Brain microvascular endothelial cell (primary cell): ENCODE data around the gene OPHN1.
A peak's percentile ranks its signal among the peaks of the same experiment; 100 is the strongest.

Source experiments
- DNase-seq: peaks from one replicate; pipeline ENCODE4 v3.0.0-alpha.2; 2020
- H3K27ac ChIP-seq: fragments of 250-450 bp; sonication (Bioruptor Pico); 2 replicates; pipeline ENCODE4 v1.5.1; 2020; ENCODE audit warnings: mild to moderate bottlenecking, moderate library complexity
- H3K27me3 ChIP-seq: fragments of 250-450 bp; sonication (Bioruptor Pico); replicated peaks from 2 replicates; pipeline ENCODE4 v1.5.1; 2020; ENCODE audit warnings: mild to moderate bottlenecking
- H3K36me3 ChIP-seq: fragments of 250-450 bp; sonication (Bioruptor Pico); replicated peaks from 2 replicates; pipeline ENCODE4 v1.5.1; 2020; ENCODE audit warnings: mild to moderate bottlenecking
- H3K4me3 ChIP-seq: 2 replicates; pipeline ENCODE4 v1.5.1; 2011; ENCODE audit warnings: low read depth, mild to moderate bottlenecking, control low read depth, low read length, moderate library complexity
- in situ Hi-C: cut with HindIII; loops from 2 replicates; pipeline ENCODE4 v1.10.0; 2017; ENCODE audit warnings: low sequenced_read_pairs, low pct_ligation_motif_present
- TF ChIP-seq, protein P1 (sequence below): IDR thresholded peaks from 2 replicates; pipeline ENCODE4 v1.5.1; 2011; ENCODE audit warnings: low read depth, mild to moderate bottlenecking, moderate library complexity, low read length, control low read depth, inconsistent platforms; ENCODE audit errors: missing control alignments

Gene OPHN1

DNA sequence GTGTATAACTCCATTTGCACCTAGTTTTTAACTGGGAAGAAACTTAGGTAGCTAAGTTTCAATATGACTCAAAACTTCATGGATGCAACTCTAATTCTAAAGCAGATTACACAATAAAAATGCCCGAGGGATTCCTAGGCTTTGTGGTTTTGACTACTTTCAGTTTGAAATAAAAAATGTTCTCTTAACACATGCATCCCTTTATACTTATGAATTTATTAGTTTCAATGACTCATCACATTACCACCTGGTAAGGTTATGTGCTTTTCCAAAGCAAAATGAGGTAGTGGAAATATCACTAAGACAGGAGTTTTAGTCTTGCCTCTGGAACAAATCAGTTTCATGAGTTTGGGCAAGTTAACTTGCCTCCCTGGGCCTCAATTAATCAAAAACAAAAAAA is 125.5 kb downstream of the OPHN1 start:
- DNase-seq, result peak; percentile 33
- in situ Hi-C loops, result no loop called here

DNA sequence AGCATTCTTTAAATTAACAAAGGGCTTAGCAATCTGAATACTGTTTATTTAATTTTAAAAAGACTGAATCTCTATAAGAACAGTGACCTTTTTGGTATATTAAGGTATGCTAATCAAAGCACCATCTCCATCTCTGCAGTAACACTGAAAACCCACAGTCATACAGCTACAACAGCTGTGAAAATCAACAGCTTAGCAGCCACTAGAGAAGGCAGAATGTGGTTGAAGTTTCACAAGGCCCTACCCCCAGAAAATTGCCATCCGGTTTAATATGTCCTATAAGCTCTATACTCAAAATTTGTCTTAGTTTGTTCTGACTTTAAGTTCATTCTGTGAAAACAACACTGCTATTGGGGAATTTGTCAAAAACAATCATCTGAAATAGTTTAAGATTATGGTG is 128.7 kb downstream of the OPHN1 start:
- no peak for DNase-seq
- no peak overlapping the region for H3K27ac ChIP-seq
- H3K27me3 ChIP-seq, result no peaks in the 10 kb centered on the region
- in situ Hi-C loops, result no loop called here
- TF ChIP-seq, protein P1, sequence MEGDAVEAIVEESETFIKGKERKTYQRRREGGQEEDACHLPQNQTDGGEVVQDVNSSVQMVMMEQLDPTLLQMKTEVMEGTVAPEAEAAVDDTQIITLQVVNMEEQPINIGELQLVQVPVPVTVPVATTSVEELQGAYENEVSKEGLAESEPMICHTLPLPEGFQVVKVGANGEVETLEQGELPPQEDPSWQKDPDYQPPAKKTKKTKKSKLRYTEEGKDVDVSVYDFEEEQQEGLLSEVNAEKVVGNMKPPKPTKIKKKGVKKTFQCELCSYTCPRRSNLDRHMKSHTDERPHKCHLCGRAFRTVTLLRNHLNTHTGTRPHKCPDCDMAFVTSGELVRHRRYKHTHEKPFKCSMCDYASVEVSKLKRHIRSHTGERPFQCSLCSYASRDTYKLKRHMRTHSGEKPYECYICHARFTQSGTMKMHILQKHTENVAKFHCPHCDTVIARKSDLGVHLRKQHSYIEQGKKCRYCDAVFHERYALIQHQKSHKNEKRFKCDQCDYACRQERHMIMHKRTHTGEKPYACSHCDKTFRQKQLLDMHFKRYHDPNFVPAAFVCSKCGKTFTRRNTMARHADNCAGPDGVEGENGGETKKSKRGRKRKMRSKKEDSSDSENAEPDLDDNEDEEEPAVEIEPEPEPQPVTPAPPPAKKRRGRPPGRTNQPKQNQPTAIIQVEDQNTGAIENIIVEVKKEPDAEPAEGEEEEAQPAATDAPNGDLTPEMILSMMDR, result no peak
- H3K36me3 ChIP-seq, result no peaks in the 10 kb centered on the region
- no peak overlapping the region for H3K4me3 ChIP-seq

More for the DNA sequence above, 125.5 kb downstream of the OPHN1 start:
- no peak overlapping the region for H3K27ac ChIP-seq
- H3K27me3 ChIP-seq, result no peaks in the 10 kb centered on the region
- no peaks in the 10 kb centered on the region for H3K36me3 ChIP-seq
- H3K4me3 ChIP-seq, result no peak overlapping the region
- TF ChIP-seq, protein P1, result no peak

DNA sequence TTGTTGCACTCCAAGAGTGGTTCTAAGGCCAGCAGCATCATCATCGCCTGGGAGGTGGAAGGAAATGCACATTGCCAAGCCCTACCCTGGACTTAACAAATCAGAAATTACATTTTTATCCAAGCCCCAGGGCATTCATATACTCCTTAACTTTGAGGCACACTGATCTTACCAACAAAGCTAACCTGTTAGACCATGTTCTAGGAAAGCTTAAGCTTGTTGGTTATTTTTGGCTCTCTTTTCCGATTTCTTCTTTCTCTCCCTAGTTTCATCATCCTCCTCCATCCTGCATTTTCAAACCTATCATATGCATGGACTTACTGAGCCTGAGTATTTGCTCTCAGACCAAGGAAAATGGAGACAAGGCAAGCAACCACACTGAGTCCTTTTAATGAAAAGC is 133.4 kb downstream of the OPHN1 start:
- in situ Hi-C loops, result no loop called here
- Histone ChIP-seq H3K27me3 (no peaks in the 10 kb centered on the region), H3K36me3 (no peaks in the 10 kb centered on the region), H3K4me3 (no peak overlapping the region), H3K27ac (no peak overlapping the region)
- DNase-seq, result no peak
- TF ChIP-seq, protein P1, result no peak

DNA sequence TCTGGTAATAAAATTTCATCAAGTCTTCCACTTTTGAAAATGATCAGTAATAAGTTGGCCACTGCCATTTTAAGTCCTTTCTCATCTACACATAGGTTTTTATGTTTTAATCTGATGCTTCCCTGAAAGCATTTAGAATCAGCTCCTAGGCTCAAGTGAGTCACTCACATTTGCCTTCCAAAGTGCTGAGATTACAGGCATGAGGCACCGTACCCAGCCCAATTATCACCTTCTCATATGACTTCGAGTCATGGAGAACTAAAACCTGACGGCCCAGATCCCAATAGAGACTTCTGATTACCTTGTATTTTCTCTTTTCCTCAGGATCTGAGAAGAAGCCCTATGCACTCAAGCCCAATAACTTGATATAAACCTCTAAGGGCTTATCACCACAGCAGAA is 140.8 kb downstream of the OPHN1 start:
- H3K36me3 ChIP-seq, result no peaks in the 10 kb centered on the region
- H3K27me3 ChIP-seq, result no peaks in the 10 kb centered on the region
- H3K4me3 ChIP-seq, result no peak overlapping the region
- no peak overlapping the region for H3K27ac ChIP-seq
- no peak for DNase-seq
- in situ Hi-C loops, result no loop called here
- TF ChIP-seq, protein P1, result no peak

DNA sequence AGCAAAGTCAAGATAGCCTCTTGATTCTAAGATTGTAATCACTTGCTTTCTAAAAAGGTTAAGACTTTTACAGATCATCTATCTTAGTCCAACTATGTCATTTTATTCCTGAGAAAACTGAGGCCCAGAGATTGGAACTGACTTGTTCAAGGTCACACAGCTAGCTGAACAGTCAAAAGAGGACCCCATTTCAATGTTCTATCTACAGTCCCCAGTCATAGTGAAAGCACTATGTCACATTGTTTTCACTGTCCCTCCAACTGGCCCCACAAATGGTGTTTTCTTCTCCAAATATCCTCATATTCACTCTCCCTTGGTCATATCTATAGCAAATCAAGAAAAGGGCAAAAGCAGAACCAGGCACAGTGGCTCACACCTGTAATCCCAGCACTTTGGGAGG is 145.2 kb downstream of the OPHN1 start:
- DNase-seq, result no peak
- H3K27me3 ChIP-seq, result no peaks in the 10 kb centered on the region
- no peak overlapping the region for H3K4me3 ChIP-seq
- in situ Hi-C loops, result no loop called here
- TF ChIP-seq, protein P1, result no peak
- H3K36me3 ChIP-seq, result no peaks in the 10 kb centered on the region
- H3K27ac ChIP-seq, result no peak overlapping the region

DNA sequence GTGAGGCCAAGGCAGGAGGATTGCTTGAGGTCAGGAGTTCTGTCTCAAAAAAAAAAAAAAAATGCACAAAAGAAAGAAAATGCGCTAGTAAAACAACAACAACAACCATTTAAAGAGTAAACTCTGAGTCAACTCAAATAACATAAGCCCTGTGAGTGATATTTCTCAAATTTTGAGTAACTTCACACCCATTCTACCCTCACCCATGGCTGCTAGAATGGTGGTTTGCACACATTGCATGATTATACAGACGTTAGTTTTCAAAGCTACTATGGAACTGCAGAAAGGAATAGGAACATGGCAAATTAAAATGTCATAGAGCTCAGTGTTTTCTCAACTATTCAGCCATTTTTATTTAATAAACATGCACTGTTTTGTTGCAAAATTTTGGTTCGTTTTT is 145.9 kb downstream of the OPHN1 start:
- Histone ChIP-seq H3K27me3 (no peaks in the 10 kb centered on the region), H3K4me3 (no peak overlapping the region), H3K27ac (no peak overlapping the region), H3K36me3 (no peaks in the 10 kb centered on the region)
- TF ChIP-seq, protein P1, result no peak
- DNase-seq, result no peak
- in situ Hi-C loops, result no loop called here
